GM11168 (cell line): Measurements from ENCODE around the gene ADGRA1.
"Not testable (repeated sequence)": the region's sequence is repeated elsewhere in the genome, so short reads cannot be mapped to it uniquely, and the experiment has no call there.

Experiments used
- in situ Hi-C: fragments of 300-500 bp; cut with MboI; formaldehyde crosslinking; loops from one replicate; pipeline ENCODE4 v1.12.0; 2022; ENCODE audit warnings: low sequenced_read_pairs; ENCODE audit not compliant: unreplicated experiment

The ADGRA1 gene

GRCh38 chr10:133105686-133106390 lies 18.1 kb downstream of the ADGRA1 start:
- in situ Hi-C loops = no loop called here

- in situ Hi-C loops = no loop called here
Observed at GRCh38 chr10:133106516-133106915, 18.8 kb downstream of the ADGRA1 start.

DNA sequence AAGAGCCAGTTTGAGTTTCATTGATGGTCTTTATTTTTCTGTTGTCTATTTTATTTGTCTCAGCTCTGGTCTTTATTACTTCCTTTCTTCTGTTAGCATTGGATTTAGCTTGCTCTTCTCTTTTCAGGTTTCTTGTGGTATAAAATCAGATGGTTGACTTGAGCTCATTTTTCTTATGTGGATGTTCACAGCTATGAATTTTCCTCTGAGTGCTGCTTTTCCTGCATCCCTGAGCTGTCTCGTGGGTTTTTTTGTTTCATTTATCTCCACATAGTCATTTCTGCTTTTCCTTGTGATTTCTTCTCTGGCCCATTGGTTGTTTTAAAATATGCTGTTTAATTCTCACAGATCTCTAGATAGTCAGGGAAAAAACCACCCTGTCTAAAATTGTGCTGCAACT lies 19.7 kb downstream of the ADGRA1 start:
- in situ Hi-C loops = no loop called here

DNA sequence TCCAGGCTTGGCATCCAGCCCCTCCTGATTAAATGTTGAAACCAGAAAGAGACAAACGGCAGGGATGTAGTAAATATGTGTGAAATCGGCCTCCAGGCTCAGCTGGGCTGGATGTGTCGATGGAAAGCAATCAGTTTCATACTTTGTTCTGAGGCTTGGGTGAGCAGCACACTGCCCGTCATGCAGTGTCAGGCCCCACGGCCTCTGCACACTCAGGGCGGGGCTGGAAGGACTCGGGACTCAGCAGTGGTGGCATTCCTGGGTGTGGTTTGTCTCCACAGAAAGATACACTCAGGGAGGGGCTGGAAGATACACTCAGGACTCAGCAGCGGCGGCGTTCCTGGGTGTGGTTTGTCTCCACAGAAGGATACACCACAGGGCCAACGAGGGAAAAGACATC lies 22.0 kb downstream of the ADGRA1 start:
- in situ Hi-C loops = no loop called here

DNA sequence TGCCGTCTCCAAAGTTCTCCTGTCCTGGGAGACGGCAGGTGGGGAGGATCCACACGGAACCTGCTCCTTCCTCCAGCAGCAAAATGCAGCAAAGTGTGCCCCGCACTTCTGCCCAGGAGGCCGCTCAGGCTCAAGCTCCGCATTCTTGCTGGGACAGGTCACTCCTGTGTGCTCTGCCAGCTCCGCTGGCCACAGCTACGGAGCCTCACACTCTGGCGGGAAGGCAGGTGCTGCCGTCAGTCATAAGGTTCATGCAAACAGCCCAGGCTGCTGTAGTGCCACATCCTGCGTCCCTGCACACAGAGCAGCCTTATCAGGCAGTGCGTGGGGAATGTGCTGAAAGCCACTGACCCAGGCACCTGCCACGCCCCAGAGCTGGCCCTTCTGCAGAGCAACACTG lies 22.4 kb downstream of the ADGRA1 start:
- in situ Hi-C loops = no loop called here

DNA sequence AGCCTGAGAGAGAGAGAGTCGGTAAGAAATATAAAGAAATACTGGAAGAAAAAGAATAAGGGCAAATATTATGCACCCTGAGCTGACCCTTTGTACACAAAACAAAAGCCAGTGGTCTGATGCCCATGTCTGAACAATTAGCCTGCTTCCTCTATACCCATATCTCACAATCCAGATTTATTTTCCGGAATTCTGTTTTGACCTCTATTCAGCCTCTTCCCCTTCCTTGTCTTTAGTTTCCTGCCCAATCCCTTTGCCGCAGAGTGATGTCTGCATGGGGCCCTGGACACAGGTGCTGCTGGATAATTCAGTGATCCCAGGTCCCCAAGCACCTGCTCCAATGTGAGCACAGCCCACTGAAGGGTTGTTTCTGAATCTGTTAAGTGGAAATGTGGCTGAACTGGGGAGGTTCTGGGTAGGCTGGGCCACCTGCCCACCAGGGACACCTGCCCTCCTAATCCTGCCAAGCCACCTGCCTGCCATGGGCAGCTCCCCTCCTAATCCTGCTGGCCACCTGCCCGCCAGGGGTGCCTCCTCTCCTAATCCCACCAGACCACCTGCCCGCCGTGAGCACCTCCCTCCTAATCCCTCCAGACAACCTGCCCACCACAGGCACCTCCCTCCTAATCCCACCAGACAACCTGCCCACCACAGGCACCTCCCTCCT lies 23.0 kb downstream of the ADGRA1 start:
- in situ Hi-C loops = no loop called here

- in situ Hi-C loops = not testable (repeated sequence)
Observed at GRCh38 chr10:133111640-133112039, 23.9 kb downstream of the ADGRA1 start.

GRCh38 chr10:133113146-133113830 lies 25.6 kb downstream of the ADGRA1 start:
- in situ Hi-C loops = no loop called here

DNA sequence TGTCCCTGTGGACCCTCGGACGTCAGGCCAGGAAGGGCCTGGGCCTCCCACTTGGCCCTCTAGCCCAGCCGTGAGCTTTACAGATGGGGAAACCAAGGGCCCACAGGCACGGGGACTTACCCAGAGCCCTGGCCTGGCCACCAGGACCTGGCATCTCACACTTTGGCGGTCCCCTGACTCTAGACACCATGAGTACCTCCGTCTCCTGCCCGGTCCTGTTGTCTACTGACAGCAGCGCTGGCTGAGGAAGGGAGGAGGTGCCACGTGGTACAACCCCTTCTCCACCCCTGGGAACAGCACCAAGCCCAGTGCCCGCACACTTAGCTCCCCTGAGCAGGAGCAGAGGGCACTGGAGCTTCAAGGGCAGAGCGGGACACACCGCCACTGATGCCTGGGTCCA lies 26.1 kb downstream of the ADGRA1 start:
- in situ Hi-C loops = no loop called here

GRCh38 chr10:133114251-133114650 lies 26.5 kb downstream of the ADGRA1 start:
- in situ Hi-C loops = no loop called here

DNA sequence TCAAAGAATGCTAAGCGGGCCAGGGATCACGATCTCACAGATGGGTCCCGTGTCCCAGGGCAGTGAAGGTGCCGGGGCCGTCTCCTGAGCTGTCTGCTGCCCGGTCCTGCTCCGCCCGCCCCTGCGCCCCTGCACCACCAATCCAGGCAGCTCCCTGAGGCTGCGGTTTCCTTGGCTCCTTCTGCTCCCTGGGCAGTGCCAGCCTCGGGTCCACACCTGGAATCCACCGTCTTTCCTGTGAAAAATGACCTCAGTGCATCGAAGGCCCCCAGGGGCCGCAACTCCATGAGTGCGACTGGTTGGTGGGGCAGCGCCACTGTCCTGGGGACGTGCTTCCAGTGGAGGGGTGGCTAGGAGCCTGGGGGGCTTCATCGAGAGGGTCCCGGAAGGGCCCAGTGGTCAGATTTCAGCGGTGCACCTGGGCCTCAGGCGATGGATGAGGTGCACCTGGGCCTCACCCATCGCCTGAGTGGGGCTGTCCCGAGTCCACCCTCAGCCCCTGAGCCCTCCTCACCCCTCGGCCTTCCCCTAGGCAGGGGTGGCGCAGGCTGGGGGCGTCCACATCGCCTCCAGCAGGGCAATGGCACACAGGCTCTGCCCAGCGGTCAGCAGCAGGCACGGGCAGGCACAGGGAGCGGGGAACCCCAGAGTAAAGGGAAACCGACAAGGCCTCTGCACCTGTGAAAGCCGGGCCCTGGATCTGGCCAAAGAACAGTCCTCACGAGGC lies 27.2 kb downstream of the ADGRA1 start:
- in situ Hi-C loops = no loop called here

- in situ Hi-C loops = no loop called here
Observed at GRCh38 chr10:133115453-133115842, 27.7 kb downstream of the ADGRA1 start.

GRCh38 chr10:133115976-133116375 lies 28.3 kb downstream of the ADGRA1 start:
- in situ Hi-C loops = no loop called here

GRCh38 chr10:133116455-133116854 lies 28.7 kb downstream of the ADGRA1 start:
- in situ Hi-C loops = no loop called here

GRCh38 chr10:133117036-133117687 lies 29.4 kb downstream of the ADGRA1 start:
- in situ Hi-C loops = no loop called here

DNA sequence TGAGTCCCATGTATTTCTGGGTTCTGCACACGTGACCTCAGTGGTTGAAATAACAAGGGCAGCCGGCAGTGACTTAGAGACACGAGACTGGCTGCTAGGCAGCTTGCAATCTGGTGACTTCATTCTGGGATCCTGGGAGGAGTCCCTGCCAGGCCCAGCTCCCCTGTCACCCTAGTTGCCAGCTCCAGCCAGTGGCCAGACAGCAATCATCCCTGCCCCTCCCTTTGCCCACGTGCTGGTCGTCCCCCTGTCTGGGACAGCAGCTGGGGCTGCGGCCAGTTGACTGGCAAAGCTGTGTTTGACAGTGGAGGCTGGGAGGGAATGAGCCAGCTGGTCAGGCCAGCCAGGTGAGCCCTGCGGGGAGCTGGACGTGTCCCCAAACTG lies 30.0 kb downstream of the ADGRA1 start:
- in situ Hi-C loops = no loop called here

DNA sequence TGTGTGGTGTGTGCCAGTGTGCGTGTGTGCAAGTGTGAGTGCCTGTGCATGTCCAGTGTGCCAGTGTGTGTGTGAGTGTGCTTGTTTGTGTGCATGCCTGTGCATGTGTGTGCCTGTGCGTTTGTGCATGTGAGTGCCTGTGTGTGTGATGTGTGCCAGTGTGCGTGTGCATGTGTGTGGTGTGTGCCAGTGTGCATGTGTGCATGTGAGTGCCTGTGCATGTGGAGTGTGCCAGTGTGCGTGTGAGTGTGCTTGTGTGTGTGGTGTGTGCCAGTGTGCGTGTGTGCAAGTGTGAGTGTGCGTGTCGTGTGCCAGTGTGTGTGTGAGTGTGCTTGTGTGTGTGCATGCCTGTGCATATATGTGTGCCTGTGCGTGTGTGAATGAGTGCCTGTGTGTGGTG lies 33.8 kb downstream of the ADGRA1 start:
- in situ Hi-C loops = no loop called here

DNA sequence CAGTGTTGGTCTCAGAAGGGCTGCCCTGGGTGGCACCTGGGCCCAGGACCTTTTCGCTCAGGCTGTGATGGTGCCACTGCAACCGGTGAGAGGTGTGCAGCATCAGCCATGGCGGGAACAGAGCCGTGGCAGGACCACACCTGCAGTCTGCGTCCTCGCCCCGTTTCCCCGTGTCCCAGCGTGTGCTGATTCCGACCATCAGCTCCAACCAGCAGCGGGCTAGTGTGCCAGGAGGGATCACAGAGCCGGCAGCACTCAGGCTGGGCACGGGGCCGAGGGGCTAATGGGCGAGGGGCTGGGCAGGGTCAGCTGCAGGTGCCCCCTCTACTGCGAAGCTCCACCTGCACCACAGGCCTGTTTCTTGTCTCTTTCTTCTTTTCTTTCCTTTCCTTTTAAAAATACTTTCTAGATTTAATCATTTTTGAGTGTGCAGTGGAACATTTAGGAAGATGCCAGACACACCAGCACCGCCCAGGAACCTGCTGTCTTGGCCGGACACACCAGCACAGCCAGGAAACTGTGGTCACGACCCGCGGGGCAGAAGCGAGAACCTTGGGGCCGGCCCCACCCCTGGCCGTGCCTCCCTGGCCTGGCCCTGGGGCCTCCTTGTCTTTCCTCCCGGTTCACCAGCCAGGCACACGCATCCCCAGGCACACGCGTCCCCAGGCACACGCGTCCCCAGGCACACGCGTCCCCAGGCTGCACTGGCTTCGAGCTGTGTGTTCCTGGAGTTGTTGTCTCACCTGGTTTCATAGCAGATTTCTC lies 34.6 kb downstream of the ADGRA1 start:
- in situ Hi-C loops = no loop called here

DNA sequence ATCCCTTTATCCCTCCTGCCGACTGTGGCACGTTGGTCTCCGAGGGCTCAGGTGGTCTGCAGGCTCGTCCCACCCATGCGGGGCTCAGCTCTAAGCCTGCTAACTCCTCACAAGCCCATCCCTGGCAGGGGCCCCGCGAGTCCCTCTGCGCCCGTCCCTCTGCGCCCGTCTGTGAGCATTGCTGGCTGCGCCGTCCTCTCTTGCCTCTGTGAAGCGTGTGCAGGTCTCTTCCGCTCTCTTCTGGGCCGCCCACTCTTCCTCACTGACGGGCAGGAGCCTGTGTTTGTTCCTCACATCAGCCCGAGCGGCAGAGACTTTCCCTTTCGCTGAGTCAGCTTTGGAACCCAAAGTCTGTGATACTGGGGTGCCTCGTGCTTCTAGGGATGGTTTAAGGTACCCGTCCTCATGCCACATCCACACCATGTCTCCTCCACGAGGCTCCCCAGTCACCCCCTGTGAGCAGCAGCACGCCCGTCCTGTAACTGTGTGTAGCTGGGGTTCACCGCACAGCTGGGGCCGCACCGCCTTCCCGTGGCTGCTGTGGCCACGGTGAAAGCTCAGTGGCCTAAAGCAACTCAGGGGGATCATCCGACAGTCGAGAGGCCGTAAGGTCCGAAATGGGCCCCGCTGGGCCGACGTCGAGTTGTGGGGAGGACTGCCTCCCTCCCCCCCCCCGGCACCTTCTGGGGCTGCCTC lies 35.5 kb downstream of the ADGRA1 start:
- in situ Hi-C loops = no loop called here
